ENCODE measurements around the gene APLNR.

DNA sequence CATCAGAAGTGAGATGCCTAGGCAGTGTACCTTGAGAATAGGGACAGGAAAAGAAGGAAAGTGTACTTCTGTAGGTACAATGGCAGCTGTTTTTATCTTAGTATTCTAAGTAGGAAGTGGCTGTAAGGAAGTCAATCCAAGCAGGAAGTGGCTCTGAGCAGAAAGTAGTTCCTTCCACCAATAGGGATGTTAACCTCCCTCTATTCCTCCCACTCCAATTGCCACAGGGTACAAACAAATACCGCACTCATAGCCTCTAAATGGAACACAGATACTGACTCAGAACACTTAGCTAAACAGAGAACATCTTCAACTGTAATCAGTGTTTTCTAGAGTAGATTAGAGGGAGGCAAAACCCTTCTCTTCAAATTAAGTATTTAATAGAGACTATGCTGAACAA is 44.7 kb downstream of the APLNR start:
- TF ChIP-seq, protein P1, sequence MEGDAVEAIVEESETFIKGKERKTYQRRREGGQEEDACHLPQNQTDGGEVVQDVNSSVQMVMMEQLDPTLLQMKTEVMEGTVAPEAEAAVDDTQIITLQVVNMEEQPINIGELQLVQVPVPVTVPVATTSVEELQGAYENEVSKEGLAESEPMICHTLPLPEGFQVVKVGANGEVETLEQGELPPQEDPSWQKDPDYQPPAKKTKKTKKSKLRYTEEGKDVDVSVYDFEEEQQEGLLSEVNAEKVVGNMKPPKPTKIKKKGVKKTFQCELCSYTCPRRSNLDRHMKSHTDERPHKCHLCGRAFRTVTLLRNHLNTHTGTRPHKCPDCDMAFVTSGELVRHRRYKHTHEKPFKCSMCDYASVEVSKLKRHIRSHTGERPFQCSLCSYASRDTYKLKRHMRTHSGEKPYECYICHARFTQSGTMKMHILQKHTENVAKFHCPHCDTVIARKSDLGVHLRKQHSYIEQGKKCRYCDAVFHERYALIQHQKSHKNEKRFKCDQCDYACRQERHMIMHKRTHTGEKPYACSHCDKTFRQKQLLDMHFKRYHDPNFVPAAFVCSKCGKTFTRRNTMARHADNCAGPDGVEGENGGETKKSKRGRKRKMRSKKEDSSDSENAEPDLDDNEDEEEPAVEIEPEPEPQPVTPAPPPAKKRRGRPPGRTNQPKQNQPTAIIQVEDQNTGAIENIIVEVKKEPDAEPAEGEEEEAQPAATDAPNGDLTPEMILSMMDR (optimal IDR thresholded peaks at IDR 0.05 in 1 of 3, IDR thresholded peaks at IDR 0.05 in 1 of 3, conservative IDR thresholded peaks at IDR 0.05 in 1 of 3; ENCODE audit: extremely low read depth in 1 of 3, insufficient read depth in 2 of 3, low read length in 3 of 3): no peak
- TF ChIP-seq EZH2 (IDR thresholded peaks at IDR 0.05; ENCODE audit: low read length): no peak
